Suppressor macrophage treated with lipopolysaccharide for 1 hour (primary cell): ENCODE data around the gene MYCBP2.
"Not testable (repeated sequence)": the region's sequence is repeated elsewhere in the genome, so short reads cannot be mapped to it uniquely, and the experiment has no call there.

ENCODE experiments used
- DNase-seq, 3 donors: peaks; one replicate each; pipeline ENCODE4 v3.0.0-alpha.2; 2020 to 2022

The MYCBP2 gene

DNA sequence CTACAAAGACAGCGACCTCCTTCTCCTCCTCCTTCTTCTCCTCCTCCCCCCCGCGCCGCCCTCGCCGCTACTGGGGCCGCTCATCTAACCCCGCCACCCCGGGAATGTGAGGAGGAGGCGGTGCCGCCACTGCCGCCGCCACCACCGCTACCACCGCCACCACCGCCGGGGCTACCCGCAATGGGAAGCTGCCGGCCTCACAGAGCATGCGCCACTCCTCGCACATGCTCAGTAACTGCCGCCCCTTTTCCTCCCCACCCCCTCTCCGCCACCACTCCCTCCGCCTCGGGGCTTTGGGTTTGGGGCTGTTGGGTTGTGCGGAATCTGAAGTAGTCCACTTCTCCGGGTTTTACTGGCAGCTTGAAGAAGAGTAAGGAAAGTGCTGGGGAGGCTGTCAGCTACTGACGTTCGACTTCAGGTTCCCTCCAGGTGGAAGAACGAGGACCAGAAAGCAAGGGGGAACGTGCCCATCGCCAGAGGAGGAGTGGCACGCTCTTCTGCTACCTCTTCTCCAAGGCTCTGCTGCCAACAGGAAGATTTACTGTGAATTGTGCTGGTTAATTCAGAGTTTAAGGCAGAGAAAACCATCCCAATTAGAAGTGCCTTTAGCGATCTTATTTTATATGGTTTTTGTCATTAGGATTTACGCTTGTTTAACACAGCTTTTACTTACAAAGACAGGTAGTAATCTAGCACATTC, at the start of gene MYCBP2:
Gene MYCBP2, minus strand, starts transcription at position 190 of the 700 bp plus-strand sequence. CDS start 319 bp downstream, outside the sequence.
- DNase-seq: peak; percentile 98

- peak in 2 of 3 donors; percentile 36 to 49 for DNase-seq
Observed at GRCh38 chr13:77375560-77376108, 48.7 kb upstream of the MYCBP2 start.

- peak; percentile 41 to 51 (median 48) for DNase-seq
Observed at GRCh38 chr13:77374786-77375185, 47.9 kb upstream of the MYCBP2 start.

DNA sequence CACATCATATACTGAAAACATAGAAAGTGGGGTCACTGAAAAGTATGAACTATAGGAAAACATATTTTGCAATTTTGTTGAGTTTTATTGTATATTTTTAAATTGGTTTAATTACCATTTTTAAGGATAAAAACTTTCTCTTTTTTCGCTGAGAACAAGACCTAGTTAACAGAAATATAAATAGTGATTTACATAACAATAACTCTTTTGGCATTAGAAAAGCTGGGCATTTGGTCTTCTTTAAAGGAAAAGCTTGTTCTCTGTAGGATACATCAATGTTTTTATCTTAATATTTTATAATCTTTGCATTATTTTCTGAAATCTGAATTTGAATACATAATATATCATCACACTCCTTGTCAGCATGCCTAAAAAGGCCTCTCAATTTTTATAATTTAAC, 47.4 kb upstream of the MYCBP2 start:
- DNase-seq: no peak

- no peak for DNase-seq
Observed at GRCh38 chr13:77373502-77373901, 46.6 kb upstream of the MYCBP2 start.

GRCh38 chr13:77372275-77372674, 45.4 kb upstream of the MYCBP2 start:
- DNase-seq: no peak

- no peak for DNase-seq
Observed at GRCh38 chr13:77370888-77371287, 44.0 kb upstream of the MYCBP2 start.

- no peak for DNase-seq
Observed at GRCh38 chr13:77362166-77362565, 35.3 kb upstream of the MYCBP2 start.

GRCh38 chr13:77360032-77360685, 33.3 kb upstream of the MYCBP2 start:
- DNase-seq: peak; percentile 18 to 50 (median 38)

DNA sequence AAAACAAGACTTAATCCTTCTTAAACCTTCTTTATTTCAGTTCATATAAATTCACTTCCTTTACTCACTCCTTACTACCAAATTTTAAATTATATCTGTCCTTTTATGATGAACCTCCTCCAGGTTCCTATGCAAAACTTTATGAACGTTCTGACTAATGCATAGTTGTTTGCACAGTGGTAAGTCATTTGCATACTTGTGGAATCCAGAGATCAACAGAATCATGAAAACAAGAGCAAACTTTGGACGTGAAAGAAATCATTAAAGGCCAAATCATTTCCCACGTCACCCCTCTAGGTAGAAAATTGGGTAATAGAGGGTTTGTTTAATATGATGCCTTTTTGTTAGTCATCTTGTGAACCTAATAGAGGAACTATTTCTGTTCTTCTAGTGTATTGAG, 32.3 kb upstream of the MYCBP2 start:
- DNase-seq: peak in 2 of 3 donors; percentile 27 to 30

DNA sequence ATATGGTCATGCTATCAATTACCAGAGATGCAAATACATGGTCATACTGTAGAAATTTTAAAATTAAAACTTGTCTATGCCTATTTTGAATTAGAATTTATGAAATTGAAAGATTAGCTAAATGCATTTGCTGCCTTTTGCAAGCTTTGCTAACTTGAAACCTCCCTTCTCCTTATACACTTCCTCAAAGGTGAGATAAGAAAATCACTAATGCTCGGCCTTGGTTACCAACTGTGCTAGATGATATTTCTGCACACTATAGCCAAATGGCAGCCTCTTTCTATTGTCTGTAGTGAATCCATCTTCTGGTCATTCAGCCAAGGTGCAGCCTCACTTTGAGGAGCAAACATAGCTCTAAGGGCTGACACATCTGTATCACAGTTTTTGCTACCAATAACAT, 31.1 kb upstream of the MYCBP2 start:
- no peak for DNase-seq

DNA sequence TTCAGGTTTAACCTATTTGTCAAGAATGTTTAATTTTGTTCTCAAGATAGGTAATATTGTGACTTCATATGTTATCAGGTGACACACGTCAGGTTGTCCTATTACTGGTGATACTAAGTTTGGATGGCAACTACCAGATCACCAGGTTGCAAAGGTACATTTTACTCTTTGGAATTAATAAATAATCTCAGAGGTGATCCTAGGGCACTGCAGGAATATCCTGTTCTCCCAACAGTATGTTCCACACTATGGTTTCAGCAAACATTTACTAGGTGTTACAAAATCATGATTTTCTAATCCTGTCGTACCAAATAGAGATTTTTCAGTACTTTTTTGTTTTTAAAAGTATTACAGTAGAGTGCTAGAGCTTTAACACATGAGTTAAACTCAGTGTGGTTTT, 29.3 kb upstream of the MYCBP2 start:
- DNase-seq: no peak

DNA sequence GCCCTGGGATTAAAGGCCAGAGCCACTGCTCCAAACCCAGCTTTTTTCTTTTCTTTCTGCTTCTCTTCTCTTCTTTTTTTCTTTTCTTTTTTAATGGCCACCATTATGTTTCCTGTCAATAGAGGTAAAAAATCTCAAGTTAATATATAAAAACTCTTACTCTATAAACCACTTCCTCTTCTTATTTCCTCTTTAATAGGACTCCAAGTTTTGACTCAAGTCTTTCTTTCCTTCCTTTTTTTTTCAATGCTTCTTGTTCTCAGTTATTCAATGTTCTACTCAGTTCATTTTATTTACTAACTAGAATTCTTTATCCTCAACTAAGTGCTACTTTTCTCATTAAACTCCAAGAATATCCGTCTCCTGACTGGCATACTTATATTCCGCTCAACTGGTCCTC, 27.1 kb upstream of the MYCBP2 start:
- peak in 2 of 3 donors; percentile 67 to 74 for DNase-seq

DNA sequence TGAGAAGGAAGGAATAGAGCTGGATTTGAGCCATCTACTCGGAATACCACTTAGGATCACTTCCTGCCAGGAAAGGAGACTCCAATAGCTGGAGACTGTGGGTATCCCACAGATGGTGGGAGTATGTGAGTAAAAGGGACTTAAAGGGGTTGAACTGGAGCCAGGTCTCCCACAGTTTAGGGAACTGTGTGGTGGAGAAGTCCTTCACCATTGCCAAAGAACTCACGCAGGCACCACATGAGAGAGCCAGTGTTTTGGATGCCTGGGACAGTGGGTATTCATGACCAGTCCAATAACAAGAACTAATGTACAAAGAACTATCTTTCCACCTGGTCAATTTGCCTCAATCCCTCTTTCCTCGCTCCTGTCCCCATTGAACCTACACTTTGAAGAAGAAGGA, 24.4 kb upstream of the MYCBP2 start:
- peak; percentile 58 to 70 (median 59) for DNase-seq

DNA sequence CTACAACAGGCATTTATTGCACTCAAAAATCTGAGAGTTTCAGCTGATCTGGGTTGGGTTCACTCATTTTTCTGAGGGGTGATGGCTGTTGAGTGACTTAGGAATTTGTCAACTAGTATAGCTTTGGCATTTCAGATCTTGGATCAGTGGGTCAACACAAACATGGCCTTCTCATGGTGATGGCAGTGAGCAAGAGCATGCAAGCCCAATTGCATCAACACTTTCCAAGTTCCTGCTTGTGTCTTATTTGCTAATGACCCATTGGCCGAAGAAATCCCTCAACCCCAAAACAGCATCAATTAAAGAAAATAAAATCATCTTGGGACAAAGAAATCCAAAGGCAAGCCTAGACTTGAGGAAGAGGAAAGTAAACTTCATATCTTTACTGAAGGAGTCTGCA, 23.9 kb upstream of the MYCBP2 start:
- DNase-seq: peak in 2 of 3 donors; percentile 21 to 22

- DNase-seq: peak; percentile 75 to 90 (median 90)
Observed at GRCh38 chr13:77349365-77349764, 22.5 kb upstream of the MYCBP2 start.

- DNase-seq: not testable (repeated sequence)
Observed at GRCh38 chr13:77347351-77347750, 20.5 kb upstream of the MYCBP2 start.

- DNase-seq: peak; percentile 67 to 86 (median 78)
Observed at GRCh38 chr13:77345150-77345780, 18.4 kb upstream of the MYCBP2 start.

- no peak for DNase-seq
Observed at GRCh38 chr13:77343841-77344240, 16.9 kb upstream of the MYCBP2 start.

GRCh38 chr13:77339408-77339807, 12.5 kb upstream of the MYCBP2 start:
- DNase-seq: peak in 1 of 3 donors; percentile 18

DNA sequence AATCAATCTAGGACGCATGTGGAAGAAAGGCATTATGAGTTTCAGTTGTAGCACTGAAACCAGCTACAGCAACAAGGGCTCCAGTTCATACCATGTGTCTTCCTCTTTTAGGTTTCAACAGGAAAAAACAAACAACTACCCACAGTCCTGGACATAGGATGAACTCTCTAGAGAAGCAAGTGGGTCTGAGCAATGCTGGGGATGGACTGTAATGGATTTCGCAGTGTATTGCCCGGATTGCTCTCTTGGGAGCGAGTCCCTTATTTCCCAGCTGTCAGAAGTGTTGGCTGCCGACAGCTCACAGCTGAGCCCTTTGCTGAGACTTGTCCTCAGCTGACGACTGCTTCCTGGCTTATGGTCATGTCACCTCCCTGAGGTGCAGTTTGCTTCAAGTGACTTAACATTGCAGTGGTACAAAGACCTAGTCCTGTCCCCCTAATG, 12.1 kb upstream of the MYCBP2 start:
- DNase-seq: peak; percentile 55 to 67 (median 62)

DNA sequence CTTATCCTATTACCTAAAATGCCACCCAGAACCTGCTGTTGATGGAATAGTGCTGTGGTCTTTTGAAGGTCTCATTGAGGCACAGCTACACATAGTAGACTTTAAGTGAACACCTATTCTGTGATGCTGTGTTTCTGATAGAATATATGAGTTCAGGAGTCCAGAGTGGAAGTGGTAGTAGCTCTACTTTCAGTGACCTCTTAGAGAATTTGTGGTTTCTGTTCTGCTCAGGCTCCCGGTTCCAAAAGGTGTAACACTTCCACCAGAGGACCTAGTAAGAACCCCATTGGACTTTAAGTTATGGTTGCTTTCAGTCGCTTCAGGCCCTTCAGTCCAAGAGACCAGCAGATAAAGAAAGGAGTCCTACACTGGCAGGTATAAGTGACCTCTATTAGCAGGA, 11.4 kb upstream of the MYCBP2 start:
- DNase-seq: no peak

DNA sequence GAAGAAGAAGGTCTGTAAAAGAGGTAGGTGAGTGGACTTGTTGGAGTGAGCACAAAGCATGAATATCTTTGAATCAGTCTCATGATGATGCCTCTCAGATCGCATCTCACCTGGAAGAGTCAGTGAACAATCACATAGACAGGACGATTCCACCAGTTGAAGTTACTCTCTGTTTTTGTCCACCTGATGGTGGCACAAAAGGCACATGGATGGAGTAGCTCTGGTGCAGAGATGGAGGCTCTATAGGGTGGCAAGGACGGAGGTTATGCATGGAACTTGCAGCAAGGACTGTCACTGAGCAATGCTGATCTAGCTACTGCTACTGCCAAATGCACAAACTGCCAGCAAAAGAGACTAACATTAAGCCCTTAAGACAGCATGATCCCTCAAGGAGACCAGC, 10.3 kb upstream of the MYCBP2 start:
- DNase-seq: no peak

- DNase-seq: peak in 2 of 3 donors; percentile 22 to 34
Observed at GRCh38 chr13:77335543-77335942, 8.6 kb upstream of the MYCBP2 start.
